ENCODE results near the gene EHD4. TPM values are rescaled to one million over a fixed set of nuclear protein-coding genes. Genes with fewer than 3 reads are reported as not detected.

The EHD4 gene
- total and polyA plus RNA-seq, 9 of the 15 experiments (the other 6 are each of a cell fraction or from before 2014, with no cell fraction given): 0.89 to 10.3 (median 6.4) TPM

DNA sequence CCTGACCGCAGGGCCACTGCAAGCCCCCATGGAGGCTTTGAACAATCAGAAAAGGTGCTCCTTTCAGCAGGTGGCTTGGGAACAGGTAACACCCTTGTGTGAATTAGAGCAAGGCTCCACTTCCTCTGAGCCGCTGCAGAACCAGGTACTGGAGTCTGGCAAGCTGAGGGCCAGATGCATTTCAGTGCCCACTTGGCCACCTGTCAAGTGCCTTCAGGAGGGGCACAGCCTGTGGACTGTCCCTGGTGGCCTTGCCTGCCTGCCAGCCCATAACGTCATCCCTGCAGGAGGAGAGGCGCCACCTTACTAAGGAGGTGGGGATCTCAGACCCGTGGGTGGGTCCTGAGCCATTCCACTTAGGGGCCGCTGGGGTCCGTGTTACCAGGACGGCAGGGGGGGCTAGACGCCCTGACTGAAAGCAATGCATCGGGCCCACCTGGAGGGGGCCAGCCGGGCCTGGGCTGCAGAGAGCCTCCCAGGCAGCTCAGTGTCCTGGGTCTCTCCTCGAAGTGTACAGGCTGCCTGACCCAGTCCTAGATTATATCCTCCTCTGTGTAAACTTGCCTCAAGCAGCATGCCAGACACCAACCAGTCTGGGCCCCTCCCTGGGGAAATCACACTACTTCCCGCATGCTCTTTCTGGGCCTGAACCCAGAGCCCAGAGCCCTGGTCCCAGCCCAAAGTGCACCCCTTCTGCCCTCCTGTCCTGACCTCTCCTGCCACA lies 94.6 kb downstream of the EHD4 start (continued):
- TF ChIP-seq, protein P1, sequence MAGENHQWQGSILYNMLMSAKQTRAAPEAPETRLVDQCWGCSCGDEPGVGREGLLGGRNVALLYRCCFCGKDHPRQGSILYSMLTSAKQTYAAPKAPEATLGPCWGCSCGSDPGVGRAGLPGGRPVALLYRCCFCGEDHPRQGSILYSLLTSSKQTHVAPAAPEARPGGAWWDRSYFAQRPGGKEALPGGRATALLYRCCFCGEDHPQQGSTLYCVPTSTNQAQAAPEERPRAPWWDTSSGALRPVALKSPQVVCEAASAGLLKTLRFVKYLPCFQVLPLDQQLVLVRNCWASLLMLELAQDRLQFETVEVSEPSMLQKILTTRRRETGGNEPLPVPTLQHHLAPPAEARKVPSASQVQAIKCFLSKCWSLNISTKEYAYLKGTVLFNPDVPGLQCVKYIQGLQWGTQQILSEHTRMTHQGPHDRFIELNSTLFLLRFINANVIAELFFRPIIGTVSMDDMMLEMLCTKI (IDR thresholded peaks at IDR 0.05; ENCODE audit: partially characterized antibody): no peak
- TF ChIP-seq, protein P2, sequence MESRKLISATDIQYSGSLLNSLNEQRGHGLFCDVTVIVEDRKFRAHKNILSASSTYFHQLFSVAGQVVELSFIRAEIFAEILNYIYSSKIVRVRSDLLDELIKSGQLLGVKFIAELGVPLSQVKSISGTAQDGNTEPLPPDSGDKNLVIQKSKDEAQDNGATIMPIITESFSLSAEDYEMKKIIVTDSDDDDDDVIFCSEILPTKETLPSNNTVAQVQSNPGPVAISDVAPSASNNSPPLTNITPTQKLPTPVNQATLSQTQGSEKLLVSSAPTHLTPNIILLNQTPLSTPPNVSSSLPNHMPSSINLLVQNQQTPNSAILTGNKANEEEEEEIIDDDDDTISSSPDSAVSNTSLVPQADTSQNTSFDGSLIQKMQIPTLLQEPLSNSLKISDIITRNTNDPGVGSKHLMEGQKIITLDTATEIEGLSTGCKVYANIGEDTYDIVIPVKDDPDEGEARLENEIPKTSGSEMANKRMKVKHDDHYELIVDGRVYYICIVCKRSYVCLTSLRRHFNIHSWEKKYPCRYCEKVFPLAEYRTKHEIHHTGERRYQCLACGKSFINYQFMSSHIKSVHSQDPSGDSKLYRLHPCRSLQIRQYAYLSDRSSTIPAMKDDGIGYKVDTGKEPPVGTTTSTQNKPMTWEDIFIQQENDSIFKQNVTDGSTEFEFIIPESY (CRISPR knock-in tag; IDR thresholded peaks at IDR 0.05): no peak

DNA sequence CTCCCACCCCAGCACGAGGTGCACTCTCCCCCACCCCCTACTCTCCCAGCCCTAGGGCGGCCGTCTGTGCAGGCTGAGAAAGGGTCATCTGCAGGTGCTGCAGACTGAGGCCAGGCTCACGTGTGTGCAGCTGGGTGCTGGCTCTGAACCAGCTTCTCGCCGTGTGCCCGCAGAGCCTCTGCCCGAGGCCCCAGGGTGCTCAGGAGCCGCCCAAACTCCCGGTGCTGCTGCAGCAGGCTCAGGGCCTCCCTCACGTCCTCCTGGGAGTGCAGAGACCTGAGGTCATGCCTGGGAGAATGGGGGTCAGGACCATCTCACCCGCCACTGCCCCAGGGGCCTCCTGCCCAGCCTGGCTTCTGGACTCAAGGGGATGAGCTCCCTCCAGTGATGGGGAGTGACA lies 95.7 kb downstream of the EHD4 start:
- FAIRE-seq: no peak
- Histone ChIP-seq H3K4me3 (no peak overlapping the region), H2AFZ (ENCODE audit: low read depth, low read length) (no peak overlapping the region), H3K9me3 (replicated peaks; ENCODE audit: control insufficient read depth, insufficient read depth, low read depth, low read length) (no peaks in the 10 kb centered on the region), H3K9ac (ENCODE audit: insufficient read depth in 1 of 2, low read depth in 2 of 2, low read length in 2 of 2) (no peak overlapping the region), H3K4me2 (ENCODE audit: insufficient read depth, low read length) (no peak overlapping the region), H3K27me3 (ENCODE audit: control insufficient read depth in 2 of 2, insufficient read depth in 2 of 2, low read length in 2 of 2) (peaks cover 52 to 97% of the 10 kb centered on the region in 2 experiments; a peak in 4 of 5 replicates), H3K4me1 (replicated peaks in 1 of 2; ENCODE audit: control insufficient read depth in 2 of 2, insufficient read depth in 2 of 2, low read length in 2 of 2) (peaks cover 2 to 25% of the 10 kb centered on the region in 2 experiments; a peak in 3 of 5 replicates), H3K27ac (ENCODE audit: extremely low read depth, low read depth, low read length) (no peak overlapping the region), H3K9me1 (ENCODE audit: control insufficient read depth, insufficient read depth, low read length) (no peaks in the 10 kb centered on the region), H3K36me3 (ENCODE audit: control insufficient read depth, insufficient read depth, low read length) (no peaks in the 10 kb centered on the region), H3K79me2 (ENCODE audit: control insufficient read depth, insufficient read depth, low read length) (no peaks in the 10 kb centered on the region), H4K20me1 (replicated peaks; ENCODE audit: control insufficient read depth, insufficient read depth, low read length) (peaks cover 20% of the 10 kb centered on the region; the same call in 1 of the 2 replicates)
- intact Hi-C loops (cut with micrococcal nuclease) (no loop called here), in situ Hi-C loops (cut with MboI) (no loop called here)
- DNase-seq (ENCODE audit: extremely low read depth in 1 of 4, low spot score in 3 of 4): no peak
- POLR2A ChIA-PET: no interaction called here
- no TSS peak for BruUV-seq (replicated peaks)
- 2% methylated on average over 12 of the region's 12 CpGs for WGBS (ENCODE audit: insufficient coverage, low coverage, missing lambda C conversion rate)
- ATAC-seq: no peak
- CTCF ChIA-PET (ENCODE audit: low intra/inter-chr PET ratio): no interaction called here
- TF ChIP-seq SMAD4 (CRISPR knock-in tag; conservative IDR thresholded peaks at IDR 0.05): no peak
- TF ChIP-seq ZKSCAN1 (IDR thresholded peaks at IDR 0.05; ENCODE audit: low read depth, low read length): no peak
- TF ChIP-seq SMAD3 (CRISPR knock-in tag; conservative IDR thresholded peaks at IDR 0.05): no peak
- TF ChIP-seq, protein P3, sequence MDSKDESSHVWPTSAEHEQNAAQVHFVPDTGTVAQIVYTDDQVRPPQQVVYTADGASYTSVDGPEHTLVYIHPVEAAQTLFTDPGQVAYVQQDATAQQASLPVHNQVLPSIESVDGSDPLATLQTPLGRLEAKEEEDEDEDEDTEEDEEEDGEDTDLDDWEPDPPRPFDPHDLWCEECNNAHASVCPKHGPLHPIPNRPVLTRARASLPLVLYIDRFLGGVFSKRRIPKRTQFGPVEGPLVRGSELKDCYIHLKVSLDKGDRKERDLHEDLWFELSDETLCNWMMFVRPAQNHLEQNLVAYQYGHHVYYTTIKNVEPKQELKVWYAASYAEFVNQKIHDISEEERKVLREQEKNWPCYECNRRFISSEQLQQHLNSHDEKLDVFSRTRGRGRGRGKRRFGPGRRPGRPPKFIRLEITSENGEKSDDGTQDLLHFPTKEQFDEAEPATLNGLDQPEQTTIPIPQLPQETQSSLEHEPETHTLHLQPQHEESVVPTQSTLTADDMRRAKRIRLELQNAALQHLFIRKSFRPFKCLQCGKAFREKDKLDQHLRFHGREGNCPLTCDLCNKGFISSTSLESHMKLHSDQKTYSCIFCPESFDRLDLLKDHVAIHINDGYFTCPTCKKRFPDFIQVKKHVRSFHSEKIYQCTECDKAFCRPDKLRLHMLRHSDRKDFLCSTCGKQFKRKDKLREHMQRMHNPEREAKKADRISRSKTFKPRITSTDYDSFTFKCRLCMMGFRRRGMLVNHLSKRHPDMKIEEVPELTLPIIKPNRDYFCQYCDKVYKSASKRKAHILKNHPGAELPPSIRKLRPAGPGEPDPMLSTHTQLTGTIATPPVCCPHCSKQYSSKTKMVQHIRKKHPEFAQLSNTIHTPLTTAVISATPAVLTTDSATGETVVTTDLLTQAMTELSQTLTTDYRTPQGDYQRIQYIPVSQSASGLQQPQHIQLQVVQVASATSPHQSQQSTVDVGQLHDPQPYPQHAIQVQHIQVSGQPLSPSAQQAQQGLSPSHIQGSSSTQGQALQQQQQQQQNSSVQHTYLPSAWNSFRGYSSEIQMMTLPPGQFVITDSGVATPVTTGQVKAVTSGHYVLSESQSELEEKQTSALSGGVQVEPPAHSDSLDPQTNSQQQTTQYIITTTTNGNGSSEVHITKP (IDR thresholded peaks at IDR 0.05; ENCODE audit: partially characterized antibody): no peak
- TF ChIP-seq, protein P4, sequence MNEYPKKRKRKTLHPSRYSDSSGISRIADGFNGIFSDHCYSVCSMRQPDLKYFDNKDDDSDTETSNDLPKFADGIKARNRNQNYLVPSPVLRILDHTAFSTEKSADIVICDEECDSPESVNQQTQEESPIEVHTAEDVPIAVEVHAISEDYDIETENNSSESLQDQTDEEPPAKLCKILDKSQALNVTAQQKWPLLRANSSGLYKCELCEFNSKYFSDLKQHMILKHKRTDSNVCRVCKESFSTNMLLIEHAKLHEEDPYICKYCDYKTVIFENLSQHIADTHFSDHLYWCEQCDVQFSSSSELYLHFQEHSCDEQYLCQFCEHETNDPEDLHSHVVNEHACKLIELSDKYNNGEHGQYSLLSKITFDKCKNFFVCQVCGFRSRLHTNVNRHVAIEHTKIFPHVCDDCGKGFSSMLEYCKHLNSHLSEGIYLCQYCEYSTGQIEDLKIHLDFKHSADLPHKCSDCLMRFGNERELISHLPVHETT (CRISPR knock-in tag; conservative IDR thresholded peaks at IDR 0.05 in 1 of 2, IDR thresholded peaks at IDR 0.05 in 1 of 2): no peak
- TF ChIP-seq ZNF586 (CRISPR knock-in tag; conservative IDR thresholded peaks at IDR 0.05): no peak

Measured in K562 (cell line).